HG02623 (cell line): ENCODE data around the gene TMEM190.
"Not testable (repeated sequence)": the region's sequence is repeated elsewhere in the genome, so short reads cannot be mapped to it uniquely, and the experiment has no call there.

ENCODE experiments used
- ATAC-seq: cut with Tn5 transposase; IDR thresholded peaks from one replicate; pipeline ENCODE4 v1.9.1; 2021; ENCODE audit warnings: moderate library complexity; ENCODE audit not compliant: unreplicated experiment

The TMEM190 gene

GRCh38 chr19:55418185-55418584 is 41.6 kb downstream of the TMEM190 start:
- no peak for ATAC-seq

- ATAC-seq: no peak
Observed at GRCh38 chr19:55419103-55419502, 42.5 kb downstream of the TMEM190 start.

DNA sequence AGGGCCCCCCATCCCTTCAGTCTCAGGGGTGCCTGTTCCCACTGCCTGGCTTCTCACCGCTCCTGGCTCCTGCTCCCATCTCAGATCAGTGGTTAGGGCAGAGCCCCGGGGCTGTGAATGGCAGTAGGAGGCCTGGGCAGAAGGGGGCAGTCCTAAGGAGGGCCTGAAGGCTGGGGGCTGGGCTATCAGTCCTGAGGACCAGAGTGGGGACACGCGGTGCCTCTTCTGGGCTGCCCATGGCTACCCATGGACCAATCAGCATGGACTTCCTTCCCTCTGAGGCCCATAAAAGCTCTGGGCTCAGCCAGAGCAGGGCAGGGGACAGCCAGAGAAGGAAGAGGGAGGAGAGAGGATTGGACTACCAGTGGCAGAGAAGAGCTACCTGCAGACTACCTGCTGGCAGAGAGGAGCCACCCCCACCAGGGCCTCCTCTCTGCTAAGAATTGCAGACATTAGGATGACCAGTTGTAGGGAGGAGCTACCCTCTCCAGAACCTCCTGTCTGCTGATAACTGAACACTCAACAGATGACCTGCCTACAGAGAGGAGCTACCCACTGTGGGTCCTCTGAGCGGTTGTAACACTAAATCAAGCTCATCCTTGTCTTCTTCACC is 43.1 kb downstream of the TMEM190 start:
- no peak for ATAC-seq

DNA sequence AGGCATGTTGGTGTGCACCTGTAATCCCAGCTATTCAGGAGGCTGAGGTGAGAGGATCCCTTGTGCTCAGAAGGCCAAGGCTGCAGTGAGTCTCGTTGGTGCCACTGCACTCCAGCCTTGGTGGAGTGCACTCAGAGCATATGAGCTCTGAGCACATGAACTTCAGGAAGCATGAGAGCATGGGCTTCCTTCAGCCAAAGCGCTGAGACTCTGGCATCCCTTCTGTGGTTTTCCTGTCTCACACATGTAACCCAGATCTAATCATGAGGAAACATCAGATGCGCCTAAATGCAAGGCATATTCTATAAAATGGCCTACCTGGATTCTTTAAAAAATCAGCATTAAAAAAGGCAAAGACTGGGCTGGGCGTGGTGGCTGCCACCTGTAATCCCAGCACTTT is 44.7 kb downstream of the TMEM190 start:
- ATAC-seq: not testable (repeated sequence)

GRCh38 chr19:55423225-55424005 is 46.8 kb downstream of the TMEM190 start:
- no peak for ATAC-seq

- no peak for ATAC-seq
Observed at GRCh38 chr19:55424518-55424917, 47.9 kb downstream of the TMEM190 start.

- ATAC-seq: no peak
Observed at GRCh38 chr19:55426042-55426441, 49.4 kb downstream of the TMEM190 start.
